B cell (primary cell): ENCODE measurements around the gene FHIT. TPM values are rescaled to one million over a fixed set of nuclear protein-coding genes. Genes with fewer than 3 reads are reported as not detected.

Source experiments
- ATAC-seq: fragments of 200-7000 bp; cut with Tn5 transposase; one replicate; pipeline ENCODE4 v1.10.0; 2021; ENCODE audit warnings: low read depth, mild to moderate bottlenecking, moderate number of reproducible peaks, moderate library complexity
- CTCF ChIA-PET: fragments of 350-600 bp; sonication (Branson Sonifier 250); formaldehyde crosslinking; loops from one replicate; lab custom pipeline; 2021; ENCODE audit warnings: antibody characterized with exemption, inconsistent platforms; lab: Charles Lee
- POLR2A ChIA-PET: fragments of 350-600 bp; sonication (Branson Sonifier 250); formaldehyde crosslinking; loops from one replicate; lab custom pipeline; 2021; ENCODE audit warnings: antibody characterized with exemption; lab: Charles Lee
- DNase-seq: peaks from one replicate; pipeline ENCODE4 v3.0.0; 2013
- H2AFZ ChIP-seq: 2 replicates; pipeline ENCODE4 v1.6.1; 2012; ENCODE audit warnings: mild to moderate bottlenecking, low read depth, low read length; ENCODE audit not compliant: insufficient read depth, poor library complexity, severe bottlenecking
- H3K27ac ChIP-seq, 2 donors: 1 replicate in 1 of 2; 2 replicates in 1 of 2; pipeline ENCODE4 v1.5.1; 2012 to 2013; ENCODE audit warnings: low read length in 2 of 2, mild to moderate bottlenecking in 2 of 2, moderate library complexity in 1 of 2
- H3K27me3 ChIP-seq, 4 experiments: fragments of 200-600 bp in 1 of 4; sonication (generic) in 1 of 4; replicated peaks in 1 of 4; 1 replicate in 2 of 4; 2 replicates in 2 of 4; pipeline versions ENCODE4 v1.6.1 to v1.7.0; 2013 to 2016; ENCODE audit warnings: low read length in 3 of 4, mild to moderate bottlenecking in 2 of 4, mixed read lengths in 1 of 4, moderate library complexity in 1 of 4; ENCODE audit not compliant: insufficient read depth in 4 of 4, control insufficient read depth in 3 of 4; ENCODE audit errors: control extremely low read depth in 1 of 4
- H3K36me3 ChIP-seq, 2 experiments: replicated peaks in 1 of 2; 1 replicate in 1 of 2; 2 replicates in 1 of 2; pipeline versions ENCODE4 v1.6.1 to v1.7.1; 2013; ENCODE audit warnings: low read length in 1 of 2; ENCODE audit not compliant: insufficient read depth in 2 of 2, control insufficient read depth in 1 of 2; ENCODE audit errors: control extremely low read depth in 1 of 2, extremely low read depth in 1 of 2
- H3K4me1 ChIP-seq, 2 donors: fragments of 200-600 bp in 1 of 2; sonication (generic) in 1 of 2; 1 replicate in 1 of 2; 2 replicates in 1 of 2; pipeline versions ENCODE4 v1.5.1 to v1.6.1; 2013 to 2017; ENCODE audit warnings: low read length in 2 of 2; ENCODE audit not compliant: control insufficient read depth in 2 of 2, insufficient read depth in 2 of 2
- H3K4me2 ChIP-seq: replicated peaks from 2 replicates; pipeline ENCODE3; 2012; ENCODE audit warnings: mild to moderate bottlenecking, low read depth, low read length; ENCODE audit not compliant: poor library complexity, severe bottlenecking
- H3K4me3 ChIP-seq, 5 experiments: fragments of 200-600 bp in 1 of 5; sonication (generic) in 1 of 5; 1 replicate in 3 of 5; 2 replicates in 2 of 5; pipeline versions ENCODE4 v1.5.1 to v1.7.0; 2011 to 2016; ENCODE audit warnings: low read length in 4 of 5, mild to moderate bottlenecking in 4 of 5, low read depth in 2 of 5, control low read depth in 1 of 5, moderate library complexity in 1 of 5; ENCODE audit not compliant: insufficient read depth in 1 of 5; ENCODE audit errors: control extremely low read depth in 1 of 5, extremely low read depth in 1 of 5
- H3K79me2 ChIP-seq: fragments of 200-600 bp; sonication (generic); one replicate; pipeline ENCODE4 v1.6.0; 2016; ENCODE audit warnings: low read length; ENCODE audit not compliant: control insufficient read depth, insufficient read depth
- H3K9ac ChIP-seq: fragments of 200-600 bp; sonication (generic); 2 replicates; pipeline ENCODE4 v1.6.1; 2017; ENCODE audit warnings: mild to moderate bottlenecking, low read length, moderate library complexity
- H3K9me3 ChIP-seq, 3 donors: one replicate each; pipeline versions ENCODE4 v1.6.1 to v1.7.1; 2013; ENCODE audit warnings: low read length in 2 of 3; ENCODE audit not compliant: control insufficient read depth in 2 of 3, insufficient read depth in 1 of 3; ENCODE audit errors: control extremely low read depth in 1 of 3
- H4K20me1 ChIP-seq: 2 replicates; pipeline ENCODE4 v1.6.0; 2012; ENCODE audit warnings: mild to moderate bottlenecking, low read length; ENCODE audit not compliant: insufficient read depth, control insufficient read depth, poor library complexity, severe bottlenecking
- H3K27ac Mint-ChIP-seq: one replicate; pipeline ENCODE4 v1.8.0; 2021; ENCODE audit warnings: mixed read lengths
- H3K27me3 Mint-ChIP-seq: one replicate; pipeline ENCODE4 v1.8.0; 2021; ENCODE audit warnings: mixed read lengths
- H3K4me1 Mint-ChIP-seq: one replicate; pipeline ENCODE4 v1.8.0; 2021; ENCODE audit warnings: mixed read lengths
- H3K4me3 Mint-ChIP-seq: one replicate; pipeline ENCODE4 v1.8.0; 2021; ENCODE audit warnings: mixed read lengths
- H3K9me3 Mint-ChIP-seq: one replicate; pipeline ENCODE4 v1.8.0; 2022; ENCODE audit warnings: mixed read lengths; ENCODE audit not compliant: insufficient read depth
- EZH2 ChIP-seq: IDR thresholded peaks from 2 replicates; pipeline ENCODE4 v1.6.1; 2012; ENCODE audit warnings: borderline replicate concordance, low read depth, mild to moderate bottlenecking, moderate library complexity, low read length; ENCODE audit not compliant: insufficient read depth, poor library complexity, severe bottlenecking
- WGBS: methylation state at CpG from one replicate; pipeline ENCODE4 v1.1.5; 2013; ENCODE audit warnings: missing lambda C conversion rate; ENCODE audit not compliant: insufficient coverage; 5-methylcytosine and 5-hydroxymethylcytosine counted together
- intact Hi-C: fragments of 100-400 bp; cut with micrococcal nuclease; formaldehyde crosslinking; loops from one replicate; pipeline ENCODE4 v1.10.0; 2022
- polyA plus RNA-seq: library from polyadenylated mRNA; depleted of rRNA; stranded (reverse); fragments of >200 nt; gene quantifications from 2 replicates; pipeline ENCODE4 v1.2.3, GENCODE V29; 2012
- total RNA-seq, 2 donors: library from RNA; stranded (reverse); fragments of 120-200 nt in 1 of 2; gene quantifications; 1 replicate in 1 of 2; 2 replicates in 1 of 2; pipeline versions ENCODE4 v1.2.3 to v1.2.4, GENCODE V29; 2013 to 2022
- TF ChIP-seq, protein P1 (sequence below): fragments of 200-600 bp; IDR thresholded peaks from one replicate; pipeline ENCODE4 v1.8.0; 2022; ENCODE audit warnings: antibody characterized with exemption, mild to moderate bottlenecking

Gene FHIT
- total and polyA plus RNA-seq, 2 donors (not counting 1 experiment from before 2014, with no cell fraction given), result 1.7 to 7.8 TPM

- POLR2A ChIA-PET, result no interaction called here
Observed at GRCh38 chr3:59782664-59783063, 1468.6 kb downstream of the FHIT start.

GRCh38 chr3:59780209-59780608 lies 1471.0 kb downstream of the FHIT start:
- no peaks in the 10 kb centered on the region for H3K9me3 ChIP-seq
- ChIA-PET POLR2A (no interaction called here), CTCF (no interaction called here)
- H4K20me1 ChIP-seq, result no peaks in the 10 kb centered on the region
- ATAC-seq (no peak), DNase-seq (no peak)
- H3K4me3 Mint-ChIP-seq, result no peak overlapping the region
- no peak overlapping the region for H3K27ac ChIP-seq
- H3K27ac Mint-ChIP-seq, result no peak overlapping the region
- TF ChIP-seq, protein P1, sequence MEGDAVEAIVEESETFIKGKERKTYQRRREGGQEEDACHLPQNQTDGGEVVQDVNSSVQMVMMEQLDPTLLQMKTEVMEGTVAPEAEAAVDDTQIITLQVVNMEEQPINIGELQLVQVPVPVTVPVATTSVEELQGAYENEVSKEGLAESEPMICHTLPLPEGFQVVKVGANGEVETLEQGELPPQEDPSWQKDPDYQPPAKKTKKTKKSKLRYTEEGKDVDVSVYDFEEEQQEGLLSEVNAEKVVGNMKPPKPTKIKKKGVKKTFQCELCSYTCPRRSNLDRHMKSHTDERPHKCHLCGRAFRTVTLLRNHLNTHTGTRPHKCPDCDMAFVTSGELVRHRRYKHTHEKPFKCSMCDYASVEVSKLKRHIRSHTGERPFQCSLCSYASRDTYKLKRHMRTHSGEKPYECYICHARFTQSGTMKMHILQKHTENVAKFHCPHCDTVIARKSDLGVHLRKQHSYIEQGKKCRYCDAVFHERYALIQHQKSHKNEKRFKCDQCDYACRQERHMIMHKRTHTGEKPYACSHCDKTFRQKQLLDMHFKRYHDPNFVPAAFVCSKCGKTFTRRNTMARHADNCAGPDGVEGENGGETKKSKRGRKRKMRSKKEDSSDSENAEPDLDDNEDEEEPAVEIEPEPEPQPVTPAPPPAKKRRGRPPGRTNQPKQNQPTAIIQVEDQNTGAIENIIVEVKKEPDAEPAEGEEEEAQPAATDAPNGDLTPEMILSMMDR, result no peak
- no peak for TF ChIP-seq EZH2
- 100% methylated on average over 1 of the region's 2 CpGs for WGBS
- H3K36me3 ChIP-seq, result no peaks in the 10 kb centered on the region
- H3K4me2 ChIP-seq, result no peak overlapping the region
- H3K27me3 ChIP-seq, result no peaks in the 10 kb centered on the region
- intact Hi-C loops, result no loop called here
- H3K4me1 ChIP-seq, result peaks cover 20 to 25% of the 10 kb centered on the region in 2 donors
- H3K4me3 ChIP-seq, result no peak overlapping the region
- no peaks in the 10 kb centered on the region for H3K9me3 Mint-ChIP-seq
- no peak overlapping the region for H2AFZ ChIP-seq
- H3K27me3 Mint-ChIP-seq, result no peaks in the 10 kb centered on the region
- H3K9ac ChIP-seq, result no peak overlapping the region
- no peaks in the 10 kb centered on the region for H3K79me2 ChIP-seq
- H3K4me1 Mint-ChIP-seq, result peaks cover 29% of the 10 kb centered on the region

More at GRCh38 chr3:59782664-59783063, 1468.6 kb downstream of the FHIT start:
- Mint-ChIP-seq H3K9me3 (no peaks in the 10 kb centered on the region), H3K4me1 (peaks cover 20% of the 10 kb centered on the region), H3K4me3 (no peak overlapping the region), H3K27ac (no peak overlapping the region), H3K27me3 (no peaks in the 10 kb centered on the region)
- no peak for ATAC-seq
- TF ChIP-seq, protein P1, result no peak
- no peak for TF ChIP-seq EZH2
- Histone ChIP-seq H3K4me1 (peaks cover 15 to 18% of the 10 kb centered on the region in 2 donors), H3K36me3 (no peaks in the 10 kb centered on the region), H3K79me2 (no peaks in the 10 kb centered on the region), H3K9ac (no peak overlapping the region), H3K4me2 (no peak overlapping the region), H3K9me3 (no peaks in the 10 kb centered on the region), H3K27me3 (no peaks in the 10 kb centered on the region), H3K27ac (no peak overlapping the region), H3K4me3 (no peak overlapping the region), H4K20me1 (no peaks in the 10 kb centered on the region), H2AFZ (no peak overlapping the region)
- no peak for DNase-seq
- intact Hi-C loops, result no loop called here
- CTCF ChIA-PET, result no interaction called here
